Omental fat pad (tissue), 4 donors: ENCODE results near the gene SOX18. TPM values are rescaled to one million over a fixed set of nuclear protein-coding genes. Genes with fewer than 3 reads are reported as not detected.

Experiments
- ATAC-seq: fragments of 150-250 bp; one replicate; pipeline ENCODE4 v1.9.1; 2016; ENCODE audit warnings: mild to moderate bottlenecking, moderate library complexity; ENCODE audit not compliant: low FRiP score
- DNase-seq: peaks from one replicate; pipeline ENCODE4 v3.0.0-alpha.2; 2019; ENCODE audit warnings: low spot score
- total RNA-seq, 4 donors: library from RNA; depleted of rRNA; stranded (reverse); fragments of >200 nt; gene quantifications; one replicate each; pipeline ENCODE4 v1.1.0, GENCODE V29; 2016
- TF ChIP-seq, protein P1 (sequence below), 3 donors: fragments of 450-650 bp; IDR thresholded peaks; one replicate each; pipeline ENCODE4 v1.5.1; 2016 to 2017; ENCODE audit warnings: antibody characterized with exemption in 3 of 3, mild to moderate bottlenecking in 3 of 3, moderate library complexity in 2 of 3

Gene SOX18
- total RNA-seq, 4 donors from 2014 or later, result 2.9 to 16.7 (median 7.7) TPM

DNA sequence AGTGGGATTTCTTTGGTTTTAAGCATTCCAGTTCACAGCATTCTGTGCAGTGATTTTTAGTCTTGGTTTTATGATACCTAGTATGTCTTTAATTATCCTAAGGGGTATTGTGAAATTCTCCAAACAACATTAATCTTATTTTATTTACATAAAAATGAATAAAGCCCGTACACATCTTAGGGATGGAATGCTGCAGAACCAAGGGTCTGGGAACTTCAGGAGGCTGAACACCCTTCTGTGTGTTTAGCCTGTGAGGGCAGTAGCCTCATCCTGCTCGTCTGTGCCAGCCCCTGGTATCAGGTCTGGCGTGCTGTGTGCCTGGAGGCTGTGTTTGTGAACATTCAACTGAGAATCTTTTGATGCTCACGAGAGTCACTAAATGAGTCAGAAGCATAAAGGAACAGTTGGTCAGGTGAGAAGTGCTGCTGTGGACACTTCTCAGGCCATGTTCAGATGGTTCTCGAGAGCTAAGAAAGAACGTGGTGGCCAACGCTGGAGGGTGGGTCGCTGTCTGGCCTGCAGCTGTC lies 38.7 kb downstream of the SOX18 start:
- DNase-seq (no peak), ATAC-seq (no peak)
- TF ChIP-seq, protein P1, sequence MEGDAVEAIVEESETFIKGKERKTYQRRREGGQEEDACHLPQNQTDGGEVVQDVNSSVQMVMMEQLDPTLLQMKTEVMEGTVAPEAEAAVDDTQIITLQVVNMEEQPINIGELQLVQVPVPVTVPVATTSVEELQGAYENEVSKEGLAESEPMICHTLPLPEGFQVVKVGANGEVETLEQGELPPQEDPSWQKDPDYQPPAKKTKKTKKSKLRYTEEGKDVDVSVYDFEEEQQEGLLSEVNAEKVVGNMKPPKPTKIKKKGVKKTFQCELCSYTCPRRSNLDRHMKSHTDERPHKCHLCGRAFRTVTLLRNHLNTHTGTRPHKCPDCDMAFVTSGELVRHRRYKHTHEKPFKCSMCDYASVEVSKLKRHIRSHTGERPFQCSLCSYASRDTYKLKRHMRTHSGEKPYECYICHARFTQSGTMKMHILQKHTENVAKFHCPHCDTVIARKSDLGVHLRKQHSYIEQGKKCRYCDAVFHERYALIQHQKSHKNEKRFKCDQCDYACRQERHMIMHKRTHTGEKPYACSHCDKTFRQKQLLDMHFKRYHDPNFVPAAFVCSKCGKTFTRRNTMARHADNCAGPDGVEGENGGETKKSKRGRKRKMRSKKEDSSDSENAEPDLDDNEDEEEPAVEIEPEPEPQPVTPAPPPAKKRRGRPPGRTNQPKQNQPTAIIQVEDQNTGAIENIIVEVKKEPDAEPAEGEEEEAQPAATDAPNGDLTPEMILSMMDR (IDR thresholded peaks at IDR 0.05), result no peak

DNA sequence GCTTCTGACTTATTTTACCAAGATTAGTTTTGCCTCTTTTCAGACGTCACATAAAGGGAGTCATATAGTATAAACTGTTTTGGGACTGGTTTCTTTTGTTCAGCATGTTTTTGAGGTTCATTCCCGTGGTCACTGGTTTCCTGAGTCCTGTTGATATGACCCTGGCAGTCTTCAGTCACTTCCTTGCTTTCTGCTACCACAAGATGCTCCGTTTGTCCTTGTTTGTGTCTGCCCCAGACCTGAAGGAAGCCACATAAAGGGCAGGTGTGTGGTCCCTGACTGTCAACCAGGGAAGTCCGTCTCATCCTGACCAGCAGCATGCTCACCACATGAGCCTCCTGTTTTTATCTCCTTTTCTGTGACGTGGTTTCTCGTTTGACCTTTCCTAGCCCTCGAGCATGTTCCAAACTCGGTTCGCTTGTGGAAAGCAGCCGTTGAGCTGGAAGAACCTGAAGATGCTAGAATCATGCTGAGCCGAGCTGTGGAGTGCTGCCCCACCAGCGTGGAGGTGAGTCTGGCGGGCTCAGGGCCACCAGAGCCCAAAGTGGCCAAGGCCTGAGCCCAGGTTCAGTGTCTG lies 39.5 kb downstream of the SOX18 start:
- ATAC-seq (no peak), DNase-seq (no peak)
- TF ChIP-seq, protein P1 (IDR thresholded peaks at IDR 0.05), result no peak

DNA sequence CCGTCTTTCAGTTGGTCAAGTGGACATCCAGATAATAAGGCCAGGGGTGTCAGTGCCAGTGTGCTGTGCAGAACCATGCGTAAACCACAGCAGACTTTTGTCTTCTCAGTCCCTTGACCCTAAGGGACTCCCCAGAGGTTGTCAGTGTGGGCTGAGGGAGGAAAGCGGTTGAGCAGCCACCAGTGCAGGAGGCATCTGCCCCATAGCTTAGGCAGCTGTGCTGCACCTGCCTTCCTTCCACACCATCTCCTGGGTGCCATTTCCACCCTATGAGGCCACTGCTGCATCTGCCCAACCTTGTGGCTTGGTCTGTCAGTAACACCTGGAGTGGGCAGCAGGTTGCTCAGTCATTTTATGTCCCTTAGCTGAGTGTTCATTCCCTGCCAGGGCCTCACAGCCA lies 42.5 kb downstream of the SOX18 start:
- TF ChIP-seq, protein P1 (IDR thresholded peaks at IDR 0.05), result no peak
- no peak for ATAC-seq
- no peak for DNase-seq

DNA sequence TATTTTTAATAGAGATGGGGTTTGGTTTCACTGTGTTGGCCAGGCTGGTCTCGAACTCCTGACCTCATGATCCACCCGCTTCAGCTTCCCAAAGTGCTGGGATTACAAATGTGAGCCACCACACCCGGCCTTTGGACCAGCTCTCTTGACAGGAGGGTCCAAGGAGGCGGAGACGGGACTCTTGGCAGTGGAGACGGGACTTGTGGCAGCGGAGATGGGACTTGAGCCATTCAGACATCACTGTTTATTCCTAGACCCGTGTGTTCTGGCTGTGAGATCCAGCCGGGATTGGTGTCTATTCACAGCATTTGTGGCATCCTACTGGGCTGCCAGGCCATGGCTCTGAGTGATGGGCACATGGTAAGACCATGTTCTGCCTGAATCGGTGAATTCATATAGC lies 42.9 kb downstream of the SOX18 start:
- no peak for ATAC-seq
- TF ChIP-seq, protein P1 (IDR thresholded peaks at IDR 0.05), result no peak
- DNase-seq, result no peak

DNA sequence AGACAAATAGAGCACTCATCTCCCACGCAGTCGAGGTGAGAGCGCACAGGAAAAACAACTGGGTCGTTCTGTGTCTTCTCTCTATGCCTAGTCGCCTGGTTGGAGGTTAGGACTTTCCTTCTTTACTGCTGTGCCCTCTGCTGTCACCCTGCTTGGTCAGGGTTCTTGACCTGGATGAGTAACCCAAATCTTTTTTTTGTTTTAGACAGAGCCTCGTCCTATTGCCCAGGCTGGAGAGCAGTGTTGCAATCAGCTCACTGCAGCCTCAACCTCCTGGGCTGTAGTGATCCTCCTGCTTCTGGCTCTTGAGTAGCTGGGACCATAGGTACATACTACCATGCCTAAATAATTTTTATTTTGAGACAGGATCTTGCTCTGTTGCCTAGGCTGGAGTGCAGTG lies 44.0 kb downstream of the SOX18 start:
- ATAC-seq (no peak), DNase-seq (no peak)
- TF ChIP-seq, protein P1 (IDR thresholded peaks at IDR 0.05), result no peak

DNA sequence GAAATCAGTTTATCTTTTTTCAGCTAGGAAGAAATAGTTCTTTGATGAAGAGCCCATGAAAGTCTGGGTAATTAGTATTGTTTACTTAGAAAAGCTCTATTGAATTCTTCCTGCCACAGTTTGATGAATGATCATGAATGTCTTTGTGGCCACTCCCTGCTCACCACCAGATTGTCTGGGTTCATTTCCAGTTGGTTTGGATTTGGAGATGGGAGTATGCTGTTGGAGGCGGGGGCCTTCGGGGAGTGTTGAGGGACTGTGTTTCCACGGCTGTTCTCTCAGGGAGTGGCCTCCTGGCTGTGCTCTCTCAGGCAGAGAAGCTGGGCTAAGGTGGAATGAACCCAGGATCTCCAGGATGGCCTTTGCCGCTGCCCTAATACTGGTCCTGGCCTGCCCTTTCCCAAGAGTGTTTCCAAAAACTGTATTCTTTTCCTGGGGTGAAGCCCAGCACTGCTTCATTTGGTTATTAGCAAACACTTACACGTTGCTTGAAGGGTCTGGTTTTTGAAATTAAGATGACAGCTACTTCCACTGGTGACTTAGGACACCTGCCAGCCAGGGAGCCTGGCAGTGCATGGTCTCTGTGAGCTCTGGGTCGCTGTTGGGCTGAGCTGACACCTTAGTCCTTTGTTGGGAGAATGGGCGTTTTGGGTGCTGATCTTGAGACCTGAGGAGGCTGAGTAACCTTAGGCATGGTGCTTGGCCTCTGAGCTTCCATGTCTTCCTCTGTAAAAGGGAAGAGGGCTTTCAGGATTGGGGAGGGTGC lies 45.3 kb downstream of the SOX18 start:
- ATAC-seq (no peak), DNase-seq (no peak)
- TF ChIP-seq, protein P1 (IDR thresholded peaks at IDR 0.05), result no peak

DNA sequence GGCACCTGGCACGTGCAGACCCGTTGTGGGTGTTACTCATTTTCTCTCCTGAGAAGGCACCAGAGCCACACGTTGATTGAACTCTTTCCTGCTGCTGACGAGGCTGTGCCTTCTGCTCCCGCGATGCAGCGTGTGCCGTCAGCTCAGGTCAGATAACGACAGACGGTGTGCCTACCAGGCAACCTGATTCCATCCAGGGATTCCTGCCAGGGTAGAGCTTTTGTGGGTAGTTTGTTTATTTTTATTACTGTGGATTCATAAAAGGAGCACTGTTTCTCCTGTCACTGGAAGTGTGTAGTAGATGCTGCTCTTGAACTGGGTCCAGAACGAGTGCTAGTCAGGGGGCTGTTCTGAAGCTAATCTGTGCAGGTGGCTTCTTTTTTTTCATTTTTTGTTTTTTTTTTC lies 47.8 kb downstream of the SOX18 start:
- TF ChIP-seq, protein P1 (IDR thresholded peaks at IDR 0.05), result no peak

More for the DNA sequence above, 47.8 kb downstream of the SOX18 start:
- ATAC-seq (no peak), DNase-seq (no peak)
